GM12865 (cell line): Measurements from ENCODE around the gene MORN4.

Experiments
- DNase-seq: peaks from one replicate; pipeline ENCODE4 v3.0.0; 2010; ENCODE audit warnings: low read depth
- H3K4me3 ChIP-seq: 2 replicates; pipeline ENCODE4 v1.5.1; 2011; ENCODE audit warnings: mild to moderate bottlenecking, low read depth, low read length, control low read depth
- TF ChIP-seq, protein P1 (sequence below): IDR thresholded peaks from 2 replicates; pipeline ENCODE4 v1.5.1; 2011; ENCODE audit warnings: low read length, control low read depth, low read depth, inconsistent platforms; ENCODE audit not compliant: insufficient read depth; ENCODE audit errors: missing control alignments

The MORN4 gene

GRCh38 chr10:97628228-97628627 is 5.1 kb downstream of the MORN4 start:
- no peak for DNase-seq
- no peak overlapping the region for H3K4me3 ChIP-seq
- TF ChIP-seq, protein P1, sequence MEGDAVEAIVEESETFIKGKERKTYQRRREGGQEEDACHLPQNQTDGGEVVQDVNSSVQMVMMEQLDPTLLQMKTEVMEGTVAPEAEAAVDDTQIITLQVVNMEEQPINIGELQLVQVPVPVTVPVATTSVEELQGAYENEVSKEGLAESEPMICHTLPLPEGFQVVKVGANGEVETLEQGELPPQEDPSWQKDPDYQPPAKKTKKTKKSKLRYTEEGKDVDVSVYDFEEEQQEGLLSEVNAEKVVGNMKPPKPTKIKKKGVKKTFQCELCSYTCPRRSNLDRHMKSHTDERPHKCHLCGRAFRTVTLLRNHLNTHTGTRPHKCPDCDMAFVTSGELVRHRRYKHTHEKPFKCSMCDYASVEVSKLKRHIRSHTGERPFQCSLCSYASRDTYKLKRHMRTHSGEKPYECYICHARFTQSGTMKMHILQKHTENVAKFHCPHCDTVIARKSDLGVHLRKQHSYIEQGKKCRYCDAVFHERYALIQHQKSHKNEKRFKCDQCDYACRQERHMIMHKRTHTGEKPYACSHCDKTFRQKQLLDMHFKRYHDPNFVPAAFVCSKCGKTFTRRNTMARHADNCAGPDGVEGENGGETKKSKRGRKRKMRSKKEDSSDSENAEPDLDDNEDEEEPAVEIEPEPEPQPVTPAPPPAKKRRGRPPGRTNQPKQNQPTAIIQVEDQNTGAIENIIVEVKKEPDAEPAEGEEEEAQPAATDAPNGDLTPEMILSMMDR, result no peak

DNA sequence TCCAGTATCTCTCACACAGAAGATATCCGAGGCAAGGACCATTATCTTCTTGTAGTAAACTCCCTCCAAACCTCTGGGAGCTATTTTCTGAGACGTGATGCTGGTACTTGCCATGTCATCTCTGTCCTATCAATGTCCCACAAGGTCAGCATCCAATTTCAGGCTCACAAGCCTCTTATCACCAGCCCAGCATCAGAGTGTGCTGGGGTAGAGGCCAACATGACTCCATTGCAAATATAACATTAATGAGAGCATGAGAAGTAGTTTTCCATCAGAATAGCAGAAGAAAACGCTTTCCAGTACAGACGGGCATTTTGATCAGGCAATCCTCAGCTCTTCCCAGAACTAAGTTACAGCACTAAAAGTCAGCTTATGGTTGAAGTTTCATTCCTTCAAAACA is 5.6 kb downstream of the MORN4 start:
- no peak for DNase-seq

GRCh38 chr10:97623277-97623676 is 10.0 kb downstream of the MORN4 start:
- H3K4me3 ChIP-seq, result no peak overlapping the region
- no peak for DNase-seq
- TF ChIP-seq, protein P1, result no peak

More for the DNA sequence above, 5.6 kb downstream of the MORN4 start:
- H3K4me3 ChIP-seq, result no peak overlapping the region
- TF ChIP-seq, protein P1, result no peak

DNA sequence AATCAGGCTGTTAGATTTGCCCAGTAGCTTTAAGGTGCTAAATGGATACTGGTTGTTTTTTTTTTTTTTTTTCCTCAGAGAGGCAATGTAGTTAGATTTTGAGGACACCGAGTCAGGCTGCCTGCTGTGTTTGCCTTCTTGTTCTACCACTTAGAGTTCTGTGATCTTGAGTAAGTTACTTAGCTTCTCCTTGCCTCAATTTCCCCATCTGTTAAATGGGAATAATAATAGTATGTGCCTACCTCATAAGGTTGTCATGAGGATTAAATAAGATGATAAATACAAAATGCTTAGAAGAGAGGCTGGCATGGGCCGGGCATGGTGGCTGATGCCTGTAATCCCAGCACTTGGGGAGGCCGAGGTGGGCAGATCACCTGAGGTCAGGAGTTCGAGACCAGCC is 14.6 kb downstream of the MORN4 start:
- H3K4me3 ChIP-seq, result no peak overlapping the region
- DNase-seq, result no peak
- TF ChIP-seq, protein P1, result no peak

- no peak for DNase-seq
- TF ChIP-seq, protein P1, result no peak
Observed at GRCh38 chr10:97618285-97618684, 15.0 kb downstream of the MORN4 start.

DNA sequence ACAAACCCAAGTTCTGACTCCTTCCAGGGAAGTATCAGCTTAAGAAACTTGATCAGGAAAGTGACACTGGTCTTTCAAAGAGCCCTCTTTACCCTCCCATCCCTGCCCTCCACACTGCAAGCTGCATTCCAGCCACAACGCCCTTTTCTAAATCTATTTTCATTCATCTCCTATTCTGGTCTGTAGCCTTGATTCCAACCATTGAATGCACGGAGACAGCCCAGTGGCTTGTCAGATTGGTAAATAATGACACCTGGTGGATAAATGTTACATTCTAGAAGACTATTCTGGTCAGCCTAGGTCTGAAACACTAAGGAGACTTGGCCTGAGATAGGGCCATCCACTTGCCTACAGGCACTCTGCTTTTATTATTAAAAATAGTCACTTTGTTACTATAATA is 20.9 kb downstream of the MORN4 start:
- TF ChIP-seq, protein P1, result no peak

More at GRCh38 chr10:97618285-97618684, 15.0 kb downstream of the MORN4 start:
- no peak overlapping the region for H3K4me3 ChIP-seq

DNA sequence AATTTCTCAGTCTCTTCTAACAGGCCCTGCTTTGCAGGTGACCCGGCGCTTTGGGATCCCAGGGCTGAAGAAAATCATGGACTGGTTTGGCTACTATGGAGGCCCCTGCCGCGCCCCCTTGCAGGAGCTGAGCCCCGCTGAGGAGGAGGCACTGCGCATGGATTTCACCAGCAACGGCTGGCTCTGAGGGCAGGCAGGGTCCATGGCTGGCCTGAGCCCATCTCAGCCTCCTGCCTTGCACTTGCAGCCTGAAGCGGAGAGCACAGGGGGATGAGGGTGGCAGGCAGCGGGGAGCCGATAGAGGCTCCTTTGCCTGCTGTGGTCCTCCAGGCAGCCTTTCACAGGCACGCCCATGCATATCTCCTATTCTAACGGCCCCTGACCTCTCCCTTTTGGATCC is 21.8 kb downstream of the MORN4 start:
- DNase-seq, result no peak
- TF ChIP-seq, protein P1, result no peak
- H3K4me3 ChIP-seq, result no peak overlapping the region

More for the DNA sequence above, 20.9 kb downstream of the MORN4 start:
- H3K4me3 ChIP-seq, result no peak overlapping the region
- DNase-seq, result peak; percentile 51
